Mesenchymal stem cell (in vitro differentiated cells and primary cell): Measurements from ENCODE around the gene FGF14.

ENCODE experiments used
- DNase-seq: peaks from one replicate; pipeline ENCODE4 v3.0.0-alpha.2; 2013
- H2AFZ ChIP-seq: one replicate; pipeline ENCODE4 v1.6.1; 2013; ENCODE audit warnings: low read depth, mild to moderate bottlenecking, control low read depth, inconsistent platforms, low read length, moderate library complexity
- H2AK5ac ChIP-seq: 2 replicates; pipeline ENCODE4 v1.6.1; 2013; ENCODE audit warnings: low read length, moderate library complexity, mild to moderate bottlenecking, inconsistent platforms; ENCODE audit not compliant: severe bottlenecking
- H2BK120ac ChIP-seq: one replicate; pipeline ENCODE4 v1.6.1; 2013; ENCODE audit warnings: low read depth, mild to moderate bottlenecking, inconsistent platforms, low read length, moderate library complexity
- H2BK12ac ChIP-seq, 2 experiments: one replicate each; pipeline ENCODE4 v1.6.1; 2013; ENCODE audit warnings: inconsistent platforms in 2 of 2, low read length in 2 of 2, mild to moderate bottlenecking in 2 of 2, moderate library complexity in 2 of 2, control low read depth in 1 of 2
- H2BK15ac ChIP-seq: one replicate; pipeline ENCODE4 v1.6.1; 2013; ENCODE audit warnings: mild to moderate bottlenecking, low read depth, inconsistent platforms; ENCODE audit not compliant: poor library complexity, severe bottlenecking
- H2BK5ac ChIP-seq: 2 replicates; pipeline ENCODE4 v1.6.1; 2013; ENCODE audit warnings: low read depth, mild to moderate bottlenecking, low read length, control low read depth, inconsistent platforms; ENCODE audit not compliant: poor library complexity, severe bottlenecking
- H3K14ac ChIP-seq, 2 experiments: one replicate each; pipeline ENCODE4 v1.6.1; 2013; ENCODE audit warnings: inconsistent platforms in 2 of 2, low read length in 2 of 2, control low read depth in 1 of 2, mild to moderate bottlenecking in 1 of 2, moderate library complexity in 1 of 2
- H3K18ac ChIP-seq, 2 experiments: one replicate each; pipeline ENCODE4 v1.6.1; 2013; ENCODE audit warnings: inconsistent platforms in 2 of 2, low read length in 2 of 2, control low read depth in 1 of 2, low read depth in 1 of 2, mild to moderate bottlenecking in 1 of 2
- H3K23ac ChIP-seq, 2 experiments: one replicate each; pipeline ENCODE4 v1.6.1; 2013; ENCODE audit warnings: inconsistent platforms in 2 of 2, low read length in 2 of 2, mild to moderate bottlenecking in 2 of 2, moderate library complexity in 2 of 2, control low read depth in 1 of 2
- H3K27ac ChIP-seq: 2 replicates; pipeline ENCODE4 v1.5.1; 2013; ENCODE audit warnings: mild to moderate bottlenecking, moderate library complexity, low read length, control low read depth, inconsistent platforms; ENCODE audit not compliant: poor library complexity, severe bottlenecking
- H3K27me3 ChIP-seq, 2 experiments: 2 replicates each; pipeline versions ENCODE4 v1.6.1 to v1.7.0; 2013; ENCODE audit warnings: low read length in 2 of 2, mild to moderate bottlenecking in 2 of 2, moderate library complexity in 2 of 2, control low read depth in 1 of 2, inconsistent platforms in 1 of 2; ENCODE audit not compliant: control insufficient read depth in 1 of 2, insufficient read depth in 1 of 2
- H3K36me3 ChIP-seq, 2 experiments: 2 replicates each; pipeline versions ENCODE4 v1.6.1 to v1.7.0; 2013; ENCODE audit warnings: low read length in 2 of 2, control low read depth in 1 of 2, inconsistent platforms in 1 of 2, low read depth in 1 of 2, mild to moderate bottlenecking in 1 of 2; ENCODE audit not compliant: insufficient read depth in 2 of 2, control insufficient read depth in 1 of 2
- H3K4ac ChIP-seq, 2 experiments: one replicate each; pipeline ENCODE4 v1.6.1; 2013; ENCODE audit warnings: inconsistent platforms in 2 of 2, low read length in 2 of 2, mild to moderate bottlenecking in 2 of 2, moderate library complexity in 2 of 2, control low read depth in 1 of 2, low read depth in 1 of 2
- H3K4me1 ChIP-seq: 2 replicates; pipeline ENCODE4 v1.6.1; 2013; ENCODE audit warnings: low read depth, low read length, control low read depth; ENCODE audit not compliant: control insufficient read depth, insufficient read depth
- H3K4me2 ChIP-seq: 2 replicates; pipeline ENCODE4 v1.6.1; 2013; ENCODE audit warnings: low read length, mild to moderate bottlenecking, inconsistent platforms; ENCODE audit not compliant: poor library complexity, severe bottlenecking
- H3K4me3 ChIP-seq, 2 experiments: 2 replicates each; pipeline versions ENCODE4 v1.5.1 to v1.7.0; 2013; ENCODE audit warnings: low read length in 2 of 2, mild to moderate bottlenecking in 2 of 2, control low read depth in 1 of 2, low read depth in 1 of 2; ENCODE audit not compliant: insufficient read depth in 1 of 2
- H3K79me1 ChIP-seq: replicated peaks from 2 replicates; pipeline ENCODE4 v1.6.1; 2013; ENCODE audit warnings: mild to moderate bottlenecking, control low read depth, low read length, inconsistent platforms; ENCODE audit not compliant: poor library complexity, severe bottlenecking
- H3K9ac ChIP-seq: 2 replicates; pipeline ENCODE4 v1.7.0; 2013; ENCODE audit warnings: mild to moderate bottlenecking, low read length, moderate library complexity
- H3K9me3 ChIP-seq: 2 replicates; pipeline ENCODE4 v1.7.0; 2013; ENCODE audit warnings: mild to moderate bottlenecking, low read length; ENCODE audit not compliant: control insufficient read depth
- H4K8ac ChIP-seq: one replicate; pipeline ENCODE4 v1.6.1; 2013; ENCODE audit warnings: inconsistent platforms, mild to moderate bottlenecking, low read length, moderate library complexity
- H4K91ac ChIP-seq: one replicate; pipeline ENCODE4 v1.6.1; 2013; ENCODE audit warnings: mild to moderate bottlenecking, low read length, inconsistent platforms
- WGBS: methylation state at CpG from one replicate; pipeline ENCODE4 v1.1.7; 2013; ENCODE audit warnings: mixed read lengths; 5-methylcytosine and 5-hydroxymethylcytosine counted together

The FGF14 gene

GRCh38 chr13:102310691-102311418, 91.0 kb downstream of the FGF14 start:
- Histone ChIP-seq H3K9me3 (no peaks in the 10 kb centered on the region), H3K4me3 (no peak overlapping the region), H3K79me1 (no peaks in the 10 kb centered on the region), H3K36me3 (no peaks in the 10 kb centered on the region), H3K4me1 (no peaks in the 10 kb centered on the region), H4K8ac (no peak overlapping the region), H3K9ac (peak overlapping the region; percentile 27), H2AK5ac (no peak overlapping the region), H2BK120ac (no peak overlapping the region), H3K4me2 (no peak overlapping the region), H4K91ac (no peak overlapping the region), H3K14ac (no peak overlapping the region), H3K23ac (no peak overlapping the region), H3K27me3 (peaks cover 0 to 4% of the 10 kb centered on the region in 2 experiments), H2BK15ac (no peak overlapping the region), H3K18ac (no peak overlapping the region), H2AFZ (no peak overlapping the region), H2BK12ac (no peak overlapping the region), H3K4ac (no peak overlapping the region), H2BK5ac (no peak overlapping the region), H3K27ac (no peak overlapping the region)
- no peak for DNase-seq
- WGBS: 92% methylated on average over 2 of the region's 4 CpGs

- H3K9me3 ChIP-seq: no peaks in the 10 kb centered on the region
- no peak overlapping the region for H2BK15ac ChIP-seq
- H4K8ac ChIP-seq: no peak overlapping the region
- peak overlapping the region; percentile 49 for H4K91ac ChIP-seq
- 81% methylated on average over 9 of the region's 9 CpGs for WGBS
- H3K14ac ChIP-seq: no peak overlapping the region
- no peak overlapping the region for H2AK5ac ChIP-seq
- H3K4me1 ChIP-seq: no peaks in the 10 kb centered on the region
- no peaks in the 10 kb centered on the region for H3K79me1 ChIP-seq
- no peak overlapping the region for H3K23ac ChIP-seq
- DNase-seq: no peak
- no peak overlapping the region for H3K4me3 ChIP-seq
- no peak overlapping the region for H3K27ac ChIP-seq
- H3K4me2 ChIP-seq: no peak overlapping the region
- H3K4ac ChIP-seq: no peak overlapping the region
- H2BK12ac ChIP-seq: no peak overlapping the region
- no peak overlapping the region for H2AFZ ChIP-seq
- H2BK5ac ChIP-seq: no peak overlapping the region
- H3K36me3 ChIP-seq: no peaks in the 10 kb centered on the region
- peaks cover 0 to 4% of the 10 kb centered on the region in 2 experiments for H3K27me3 ChIP-seq
- H2BK120ac ChIP-seq: no peak overlapping the region
- H3K9ac ChIP-seq: no peak overlapping the region
- H3K18ac ChIP-seq: no peak overlapping the region
Observed at GRCh38 chr13:102309110-102309509, 92.7 kb downstream of the FGF14 start.

- H2BK120ac ChIP-seq: no peak overlapping the region
- no peak overlapping the region for H3K9ac ChIP-seq
- H3K14ac ChIP-seq: no peak overlapping the region
- DNase-seq: no peak
- H2AFZ ChIP-seq: no peak overlapping the region
- H3K36me3 ChIP-seq: no peaks in the 10 kb centered on the region
- no peak overlapping the region for H3K4me3 ChIP-seq
- H3K79me1 ChIP-seq: no peaks in the 10 kb centered on the region
- no peak overlapping the region for H2BK15ac ChIP-seq
- H2AK5ac ChIP-seq: no peak overlapping the region
- H3K4ac ChIP-seq: no peak overlapping the region
- no peak overlapping the region for H4K8ac ChIP-seq
- no peak overlapping the region for H2BK5ac ChIP-seq
- no peak overlapping the region for H3K27ac ChIP-seq
- no peak overlapping the region for H2BK12ac ChIP-seq
- H3K18ac ChIP-seq: no peak overlapping the region
- no peak overlapping the region for H3K4me2 ChIP-seq
- H4K91ac ChIP-seq: no peak overlapping the region
- H3K23ac ChIP-seq: no peak overlapping the region
- H3K27me3 ChIP-seq: no peaks in the 10 kb centered on the region
- no peaks in the 10 kb centered on the region for H3K9me3 ChIP-seq
- no peaks in the 10 kb centered on the region for H3K4me1 ChIP-seq
- 51% methylated on average over 1 of the region's 1 CpG for WGBS
Observed at GRCh38 chr13:102302534-102302933, 99.3 kb downstream of the FGF14 start.

GRCh38 chr13:102300379-102300778, 101.5 kb downstream of the FGF14 start:
- Histone ChIP-seq H2BK120ac (no peak overlapping the region), H4K91ac (no peak overlapping the region), H3K4me3 (no peak overlapping the region), H3K18ac (no peak overlapping the region), H2AK5ac (no peak overlapping the region), H4K8ac (no peak overlapping the region), H3K4ac (no peak overlapping the region), H3K14ac (no peak overlapping the region), H2BK12ac (no peak overlapping the region), H3K79me1 (no peaks in the 10 kb centered on the region), H3K23ac (no peak overlapping the region), H3K27ac (no peak overlapping the region), H3K9ac (no peak overlapping the region), H3K9me3 (no peaks in the 10 kb centered on the region), H3K36me3 (no peaks in the 10 kb centered on the region), H3K27me3 (no peaks in the 10 kb centered on the region), H2BK5ac (no peak overlapping the region), H3K4me1 (no peaks in the 10 kb centered on the region), H2AFZ (no peak overlapping the region), H2BK15ac (no peak overlapping the region), H3K4me2 (no peak overlapping the region)
- no CpG with 5 or more reads among the region's 2 CpGs for WGBS
- no peak for DNase-seq
